B cell (primary cell): ENCODE results near the gene RNU1-4.
"Not testable (repeated sequence)": the region's sequence is repeated elsewhere in the genome, so short reads cannot be mapped to it uniquely, and the experiment has no call there.

ENCODE experiments used
- CTCF ChIP-seq: fragments of 200-600 bp; IDR thresholded peaks from one replicate; pipeline ENCODE4 v1.8.0; 2022; ENCODE audit warnings: antibody characterized with exemption, mild to moderate bottlenecking
- EZH2 ChIP-seq: IDR thresholded peaks from 2 replicates; pipeline ENCODE4 v1.6.1; 2012; ENCODE audit warnings: borderline replicate concordance, low read depth, mild to moderate bottlenecking, moderate library complexity, low read length; ENCODE audit not compliant: insufficient read depth, poor library complexity, severe bottlenecking

- not testable (repeated sequence) for TF ChIP-seq CTCF, EZH2
Measured at GRCh38 chr1:16766689-16767256, 26.5 kb downstream of the RNU1-4 start.
